Cardiac fibroblast (primary cell): ENCODE measurements around the gene VAV1.

Experiments used
- DNase-seq, 2 donors: peaks; one replicate each; pipeline versions ENCODE4 v3.0.0 to v3.0.0-alpha.2; 2010; ENCODE audit warnings: low read depth in 2 of 2
- H3K4me3 ChIP-seq, 2 donors: replicated peaks in 1 of 2; 1 replicate in 1 of 2; 2 replicates in 1 of 2; pipeline ENCODE4 v1.5.1; 2011; ENCODE audit warnings: low read depth in 2 of 2, low read length in 2 of 2, mild to moderate bottlenecking in 2 of 2, moderate library complexity in 1 of 2
- TF ChIP-seq, protein P1 (sequence below): IDR thresholded peaks from one replicate; pipeline ENCODE4 v1.5.1; 2011; ENCODE audit warnings: low read depth, mild to moderate bottlenecking, low read length, inconsistent platforms

Gene VAV1

GRCh38 chr19:6772028-6772865, at the start of gene VAV1:
Gene VAV1, plus strand, starts transcription at chr19:6772708. Its CDS starts 100 bp downstream, at chr19:6772808.
- H3K4me3 ChIP-seq = no peak within 1 kb of the TSS
- TF ChIP-seq, protein P1, sequence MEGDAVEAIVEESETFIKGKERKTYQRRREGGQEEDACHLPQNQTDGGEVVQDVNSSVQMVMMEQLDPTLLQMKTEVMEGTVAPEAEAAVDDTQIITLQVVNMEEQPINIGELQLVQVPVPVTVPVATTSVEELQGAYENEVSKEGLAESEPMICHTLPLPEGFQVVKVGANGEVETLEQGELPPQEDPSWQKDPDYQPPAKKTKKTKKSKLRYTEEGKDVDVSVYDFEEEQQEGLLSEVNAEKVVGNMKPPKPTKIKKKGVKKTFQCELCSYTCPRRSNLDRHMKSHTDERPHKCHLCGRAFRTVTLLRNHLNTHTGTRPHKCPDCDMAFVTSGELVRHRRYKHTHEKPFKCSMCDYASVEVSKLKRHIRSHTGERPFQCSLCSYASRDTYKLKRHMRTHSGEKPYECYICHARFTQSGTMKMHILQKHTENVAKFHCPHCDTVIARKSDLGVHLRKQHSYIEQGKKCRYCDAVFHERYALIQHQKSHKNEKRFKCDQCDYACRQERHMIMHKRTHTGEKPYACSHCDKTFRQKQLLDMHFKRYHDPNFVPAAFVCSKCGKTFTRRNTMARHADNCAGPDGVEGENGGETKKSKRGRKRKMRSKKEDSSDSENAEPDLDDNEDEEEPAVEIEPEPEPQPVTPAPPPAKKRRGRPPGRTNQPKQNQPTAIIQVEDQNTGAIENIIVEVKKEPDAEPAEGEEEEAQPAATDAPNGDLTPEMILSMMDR = no peak
- no peak for DNase-seq

DNA sequence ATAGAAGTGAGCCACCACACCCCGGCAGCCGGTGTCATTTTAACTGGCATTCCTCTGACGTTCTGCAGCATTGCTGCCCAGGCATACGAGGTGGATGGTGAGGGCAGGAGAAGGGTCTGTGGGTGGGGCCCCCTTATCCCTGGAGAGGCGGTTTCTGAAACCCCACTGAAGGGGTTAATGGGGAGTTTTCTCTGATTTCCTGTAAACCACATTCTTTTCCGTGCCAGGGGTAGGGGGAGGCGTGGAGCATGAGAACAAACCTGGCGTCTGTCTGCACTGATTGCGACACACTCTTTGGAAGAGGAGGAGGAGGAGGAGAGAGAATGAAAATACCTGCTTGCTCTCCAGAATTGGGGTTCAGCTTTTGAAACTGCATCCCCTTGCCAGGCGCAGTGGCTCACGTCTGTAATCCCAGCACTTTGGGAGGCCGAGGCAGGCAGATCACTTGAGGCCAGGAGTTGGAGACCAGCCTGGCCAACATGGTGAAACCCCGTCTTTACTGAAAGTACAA, 49.3 kb upstream of the VAV1 start:
- no peak overlapping the region for H3K4me3 ChIP-seq
- peak; percentile 73 to 85 for DNase-seq
- TF ChIP-seq, protein P1 = no peak

DNA sequence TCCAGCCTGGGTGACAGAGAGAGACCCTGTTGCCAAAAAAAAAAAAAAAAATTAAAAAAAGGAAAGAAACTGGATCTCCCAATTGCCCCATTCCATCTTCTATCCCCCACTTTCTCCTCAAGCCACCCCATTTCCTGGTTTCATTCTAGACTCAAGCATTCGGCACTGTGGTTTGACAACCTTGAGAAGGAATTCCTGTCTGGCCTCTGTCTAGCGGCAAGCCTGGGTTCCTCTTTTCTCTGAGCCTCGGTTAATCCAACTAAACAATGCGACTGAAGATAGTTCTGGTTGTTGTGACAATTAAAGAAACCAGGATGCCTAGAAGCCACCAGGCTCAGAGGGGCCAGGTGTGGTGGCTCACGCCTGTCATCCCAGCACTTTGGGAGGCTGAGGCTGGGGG, 48.8 kb upstream of the VAV1 start:
- peak; percentile 29 to 43 for DNase-seq
- TF ChIP-seq, protein P1 = no peak

DNA sequence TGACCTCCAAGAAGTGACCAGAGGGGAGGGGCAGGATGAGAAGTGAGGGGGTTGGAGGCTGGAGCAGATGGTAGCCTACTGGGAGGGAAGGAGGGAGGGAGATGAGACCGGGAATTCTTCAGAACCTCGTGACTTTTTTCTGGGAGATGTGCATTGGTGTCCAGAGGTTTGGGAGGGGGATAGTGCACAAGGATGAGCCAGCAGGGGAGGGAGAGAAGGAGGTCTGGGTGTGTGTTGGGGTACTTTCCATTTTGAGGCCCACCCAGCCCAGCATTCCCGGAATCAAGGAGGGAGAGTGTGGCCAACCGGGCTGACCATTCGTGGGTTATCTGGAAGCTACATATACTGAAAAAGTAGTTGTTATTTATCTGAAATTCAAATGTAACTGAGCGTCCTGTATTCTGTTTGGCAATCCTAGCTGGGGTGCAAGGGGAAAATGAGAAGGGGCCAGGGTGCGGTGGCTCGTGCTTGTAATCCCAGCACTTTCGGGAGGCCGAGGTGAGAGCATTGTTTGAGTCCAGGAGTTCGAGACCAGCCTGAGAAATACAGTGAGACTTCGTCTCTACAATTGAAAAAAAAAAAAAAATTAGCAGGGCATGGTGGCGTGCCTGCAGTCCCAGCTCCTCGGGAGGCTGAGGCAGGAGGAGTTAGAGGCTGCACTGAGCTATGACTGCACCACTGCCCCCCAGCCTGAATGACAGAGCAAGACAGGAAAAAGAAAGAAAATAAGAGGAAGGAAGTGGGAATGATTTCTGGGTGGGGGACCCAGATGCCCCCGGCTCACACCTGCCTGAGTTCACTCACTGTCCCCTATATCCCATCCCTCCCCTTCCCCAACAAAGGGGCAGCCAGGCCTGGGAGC, 47.6 kb upstream of the VAV1 start:
- H3K4me3 ChIP-seq = no peak overlapping the region
- TF ChIP-seq, protein P1 = no peak
- no peak for DNase-seq

More for the DNA sequence above, 48.8 kb upstream of the VAV1 start:
- H3K4me3 ChIP-seq = no peak overlapping the region

- no peak overlapping the region for H3K4me3 ChIP-seq
- TF ChIP-seq, protein P1 = no peak
- no peak for DNase-seq
Observed at GRCh38 chr19:6725513-6726231, 46.8 kb upstream of the VAV1 start.

DNA sequence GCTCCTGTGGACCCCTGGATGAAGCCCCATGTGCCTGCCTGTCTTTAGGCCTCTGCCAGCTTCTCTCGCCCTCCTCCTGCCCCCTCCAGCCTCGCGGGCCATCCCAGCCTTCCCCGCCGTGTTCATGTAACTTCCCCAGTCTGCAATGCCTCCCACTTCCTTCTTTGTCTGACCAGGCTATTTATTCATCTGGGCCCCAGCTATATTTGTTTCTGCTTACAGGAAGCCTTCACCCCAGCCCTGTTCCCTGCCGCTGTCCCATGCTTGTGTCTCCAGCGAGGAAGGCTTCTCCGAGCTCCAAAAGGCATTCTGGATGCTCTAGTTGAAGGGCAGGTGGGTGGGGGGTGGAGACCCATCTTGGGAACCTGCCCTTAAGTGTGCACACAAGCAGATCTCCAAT, 44.2 kb upstream of the VAV1 start:
- no peak overlapping the region for H3K4me3 ChIP-seq
- no peak for DNase-seq
- TF ChIP-seq, protein P1 = no peak
